ENCODE results near the gene KCNC2.

- TF ChIP-seq EZH2 (IDR thresholded peaks at IDR 0.05; ENCODE audit: borderline replicate concordance, insufficient read depth, low read length, poor library complexity, severe bottlenecking), result no peak
- TF ChIP-seq CTCF (IDR thresholded peaks at IDR 0.05; ENCODE audit: poor library complexity, severe bottlenecking), result no peak
- TF ChIP-seq SMC3 (conservative IDR thresholded peaks at IDR 0.05; ENCODE audit: poor library complexity), result no peak
- TF ChIP-seq REST (IDR thresholded peaks at IDR 0.05; ENCODE audit: borderline replicate concordance), result no peak
- no peak for TF ChIP-seq POLR2AphosphoS5 (IDR thresholded peaks at IDR 0.05)
- no peak for TF ChIP-seq MXI1 (conservative IDR thresholded peaks at IDR 0.05; ENCODE audit: poor library complexity, severe bottlenecking)
- TF ChIP-seq TAF1 (IDR thresholded peaks at IDR 0.05; ENCODE audit: low read depth), result no peak
- no peak for TF ChIP-seq EP300 (conservative IDR thresholded peaks at IDR 0.05; ENCODE audit: poor library complexity, severe bottlenecking)
These were observed 105.8 kb downstream of the KCNC2 start for GRCh38 chr12:75103822-75104221.
